GM19438 (cell line): ENCODE data around the gene GPR35.
"Not testable (repeated sequence)": the region's sequence is repeated elsewhere in the genome, so short reads cannot be mapped to it uniquely, and the experiment has no call there.

ENCODE experiments used
- ATAC-seq: cut with Tn5 transposase; IDR thresholded peaks from one replicate; pipeline ENCODE4 v1.9.1; 2021; ENCODE audit warnings: low read depth; ENCODE audit not compliant: unreplicated experiment

Gene GPR35

GRCh38 chr2:240650254-240650965 lies 25.1 kb downstream of the GPR35 start:
- no peak for ATAC-seq

- ATAC-seq, result no peak
Measured at GRCh38 chr2:240651185-240651584, 25.9 kb downstream of the GPR35 start.

- ATAC-seq, result no peak
Measured at GRCh38 chr2:240655931-240656886, 30.9 kb downstream of the GPR35 start.

GRCh38 chr2:240659883-240660282 lies 34.6 kb downstream of the GPR35 start:
- not testable (repeated sequence) for ATAC-seq

- ATAC-seq, result no peak
Measured at GRCh38 chr2:240662681-240663080, 37.4 kb downstream of the GPR35 start.

- no peak for ATAC-seq
Measured at GRCh38 chr2:240663546-240664190, 38.4 kb downstream of the GPR35 start.

GRCh38 chr2:240664622-240665021 lies 39.3 kb downstream of the GPR35 start:
- no peak for ATAC-seq

- no peak for ATAC-seq
Measured at GRCh38 chr2:240670402-240670801, 45.1 kb downstream of the GPR35 start.

GRCh38 chr2:240670950-240671349 lies 45.7 kb downstream of the GPR35 start:
- no peak for ATAC-seq

- no peak for ATAC-seq
Measured at GRCh38 chr2:240672076-240672700, 46.9 kb downstream of the GPR35 start.

GRCh38 chr2:240672701-240673190 lies 47.5 kb downstream of the GPR35 start:
- no peak for ATAC-seq

GRCh38 chr2:240674461-240675184 lies 49.3 kb downstream of the GPR35 start:
- not testable (repeated sequence) for ATAC-seq

- ATAC-seq, result not testable (repeated sequence)
Measured at GRCh38 chr2:240675345-240675744, 50.1 kb downstream of the GPR35 start.

- ATAC-seq, result not testable (repeated sequence)
Measured at GRCh38 chr2:240678043-240678442, 52.8 kb downstream of the GPR35 start.

- ATAC-seq, result not testable (repeated sequence)
Measured at GRCh38 chr2:240678909-240679308, 53.6 kb downstream of the GPR35 start.

- ATAC-seq, result not testable (repeated sequence)
Measured at GRCh38 chr2:240680185-240680584, 54.9 kb downstream of the GPR35 start.
